Measurements from ENCODE around the gene SLC4A2.
A peak's percentile ranks its signal among the peaks of the same experiment; 100 is the strongest.

Gene SLC4A2

DNA sequence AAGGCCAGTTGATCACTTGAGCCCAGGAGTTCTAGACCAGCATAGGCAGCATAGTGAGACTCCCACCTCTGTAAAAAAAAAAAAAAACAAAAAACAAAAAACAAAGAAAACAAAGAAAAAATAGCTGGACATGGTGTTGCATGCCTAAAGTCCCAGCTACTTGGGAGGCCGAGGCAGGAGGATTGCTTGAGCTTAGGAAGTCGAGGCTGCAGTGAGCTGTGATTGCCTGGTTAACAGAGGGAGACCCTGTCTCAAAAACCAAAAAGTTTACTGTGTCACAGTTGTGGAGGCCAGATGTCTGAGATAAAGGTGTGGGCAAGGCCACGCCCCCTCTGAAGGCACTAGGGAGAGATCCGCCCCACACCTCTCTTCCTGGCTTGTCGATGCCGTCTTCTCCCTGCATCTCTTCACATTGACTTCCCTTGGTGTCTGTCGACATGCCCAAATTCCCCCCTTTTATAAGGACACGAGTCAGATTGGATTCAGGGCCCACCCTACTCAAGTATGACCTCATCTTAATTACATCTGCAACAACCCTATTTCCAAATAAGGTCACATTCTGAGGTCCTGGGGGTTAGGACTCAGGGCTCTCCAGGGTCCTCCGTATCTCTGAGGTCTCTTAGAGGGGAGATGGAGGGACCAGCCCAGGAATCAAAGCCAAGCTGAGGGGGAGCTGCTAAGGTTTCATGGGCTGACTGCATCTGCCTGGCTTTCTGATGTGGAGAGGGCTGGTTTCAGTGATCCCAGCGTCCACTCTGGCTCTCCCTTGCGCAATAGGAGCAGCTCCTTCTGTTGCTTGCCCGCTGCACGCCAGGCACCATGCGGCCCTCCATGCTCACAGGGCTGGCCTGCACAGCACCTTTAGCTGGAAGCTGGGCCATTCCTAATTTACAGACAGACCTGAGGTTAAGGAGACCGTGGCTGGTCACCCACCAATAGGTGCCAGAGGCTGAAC lies 50.0 kb downstream of the SLC4A2 start:
- no peaks in the 10 kb centered on the region for H3K36me3 ChIP-seq (ENCODE audit: control insufficient read depth, low read depth, low read length)
- no peak overlapping the region for H3K27ac ChIP-seq (ENCODE audit: low read length)
- H3K27me3 ChIP-seq (ENCODE audit: control insufficient read depth, insufficient read depth, low read length) = peaks cover 10% of the 10 kb centered on the region
- no peaks in the 10 kb centered on the region for H3K9me3 ChIP-seq (ENCODE audit: control insufficient read depth, low read depth, low read length)
- H3K4me3 ChIP-seq (ENCODE audit: low read length) = no peak overlapping the region
- no peak overlapping the region for H3K9ac ChIP-seq (ENCODE audit: low read length)
- H3K4me1 ChIP-seq (ENCODE audit: control insufficient read depth, low read depth, low read length) = peaks cover 19% of the 10 kb centered on the region

- H3K27me3 ChIP-seq (ENCODE audit: control insufficient read depth, insufficient read depth, low read length) = peaks cover 11% of the 10 kb centered on the region
- H3K9me3 ChIP-seq (ENCODE audit: control insufficient read depth, low read depth, low read length) = no peaks in the 10 kb centered on the region
- no peaks in the 10 kb centered on the region for H3K36me3 ChIP-seq (ENCODE audit: control insufficient read depth, low read depth, low read length)
- H3K27ac ChIP-seq (ENCODE audit: low read length) = no peak overlapping the region
- H3K4me3 ChIP-seq (ENCODE audit: low read length) = no peak overlapping the region
- H3K9ac ChIP-seq (ENCODE audit: low read length) = no peak overlapping the region
- H3K4me1 ChIP-seq (ENCODE audit: control insufficient read depth, low read depth, low read length) = peaks cover 11% of the 10 kb centered on the region
Measured at GRCh38 chr7:151110236-151110940, 51.0 kb downstream of the SLC4A2 start.

DNA sequence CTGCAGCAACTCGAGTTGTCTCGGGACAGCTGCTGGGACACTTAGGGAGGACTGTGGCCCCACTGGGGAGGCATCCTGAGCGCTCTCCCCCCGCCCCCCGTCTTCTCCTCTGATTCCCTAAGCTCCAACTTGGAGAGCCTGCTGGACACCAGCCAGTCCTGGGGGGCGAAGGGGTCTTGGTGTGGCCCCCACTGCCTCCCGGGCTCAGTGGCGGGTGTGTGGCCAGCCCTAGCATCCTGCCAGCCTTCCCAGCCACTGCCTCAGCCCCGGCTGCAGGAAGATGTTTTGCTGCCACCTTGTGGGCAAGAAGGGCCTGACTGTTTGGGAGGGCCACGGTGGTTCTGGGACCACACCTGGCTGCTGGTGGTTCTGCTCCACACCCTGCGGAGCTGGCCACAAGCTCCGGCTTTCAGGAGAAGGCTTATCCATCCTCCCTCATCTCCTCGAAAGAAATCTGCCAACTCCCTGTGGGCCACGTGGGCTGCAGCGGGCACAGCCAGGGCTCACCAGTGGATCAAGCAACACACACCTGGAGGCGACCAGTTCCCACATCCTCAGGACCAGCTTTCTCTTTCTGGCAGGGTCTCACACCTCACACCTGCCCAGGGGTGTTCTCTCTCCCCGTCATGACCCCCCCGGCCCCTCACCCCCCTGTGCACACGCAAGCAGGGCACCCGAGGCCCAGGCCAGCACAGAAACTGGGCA lies 51.7 kb downstream of the SLC4A2 start:
- no peak overlapping the region for H3K27ac ChIP-seq (ENCODE audit: low read length)
- no peak overlapping the region for H3K4me3 ChIP-seq (ENCODE audit: low read length)
- no peaks in the 10 kb centered on the region for H3K9me3 ChIP-seq (ENCODE audit: control insufficient read depth, low read depth, low read length)
- no peaks in the 10 kb centered on the region for H3K36me3 ChIP-seq (ENCODE audit: control insufficient read depth, low read depth, low read length)
- no peak overlapping the region for H3K9ac ChIP-seq (ENCODE audit: low read length)
- H3K27me3 ChIP-seq (ENCODE audit: control insufficient read depth, insufficient read depth, low read length) = peaks cover 18% of the 10 kb centered on the region
- H3K4me1 ChIP-seq (ENCODE audit: control insufficient read depth, low read depth, low read length) = peaks cover 11% of the 10 kb centered on the region

DNA sequence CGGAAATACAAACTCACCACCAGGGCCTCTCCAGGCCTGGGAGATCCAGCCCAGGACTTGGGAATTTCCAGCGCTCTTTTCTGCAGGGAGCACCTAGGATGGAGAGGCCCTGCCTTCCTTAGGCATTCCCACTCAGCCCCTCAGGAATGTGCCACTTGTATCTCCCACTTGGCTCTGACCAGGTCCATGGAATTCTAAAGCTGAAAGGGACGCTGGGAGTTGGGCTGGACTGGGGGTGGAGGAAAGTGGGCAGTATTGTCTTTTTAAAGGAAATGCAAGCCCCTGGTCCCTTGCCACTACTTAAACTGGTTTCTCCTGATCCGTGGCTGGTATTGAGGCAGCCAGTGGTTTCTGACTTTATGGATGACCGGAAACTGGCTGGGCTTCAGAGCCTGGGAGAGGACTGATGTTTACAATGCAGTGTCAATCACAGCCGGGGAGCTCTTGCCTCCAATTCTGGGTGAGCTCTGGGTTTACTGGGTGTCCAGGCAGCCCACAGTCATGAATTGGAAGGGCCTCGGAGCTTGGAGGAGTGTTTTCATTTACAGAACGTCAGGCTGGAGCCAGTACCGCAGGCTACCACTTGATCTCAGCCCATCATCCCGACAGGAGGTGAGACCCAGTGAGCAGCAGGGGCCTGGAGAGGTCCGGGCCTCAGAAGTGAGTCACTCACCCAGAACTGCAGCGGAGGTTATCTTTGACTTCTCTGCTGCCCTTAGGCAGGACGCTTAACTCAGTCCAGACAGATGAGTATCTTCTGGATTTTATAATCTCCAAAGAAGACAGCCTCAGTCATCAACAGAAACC lies 54.2 kb downstream of the SLC4A2 start:
- H3K9ac ChIP-seq (ENCODE audit: low read length) = no peak overlapping the region
- no peak overlapping the region for H3K27ac ChIP-seq (ENCODE audit: low read length)
- H3K4me1 ChIP-seq (ENCODE audit: control insufficient read depth, low read depth, low read length) = peaks cover 11% of the 10 kb centered on the region
- no peaks in the 10 kb centered on the region for H3K36me3 ChIP-seq (ENCODE audit: control insufficient read depth, low read depth, low read length)
- H3K9me3 ChIP-seq (ENCODE audit: control insufficient read depth, low read depth, low read length) = no peaks in the 10 kb centered on the region
- H3K27me3 ChIP-seq (ENCODE audit: control insufficient read depth, insufficient read depth, low read length) = peaks cover 24% of the 10 kb centered on the region
- H3K4me3 ChIP-seq (ENCODE audit: low read length) = peak overlapping the region; percentile 19

DNA sequence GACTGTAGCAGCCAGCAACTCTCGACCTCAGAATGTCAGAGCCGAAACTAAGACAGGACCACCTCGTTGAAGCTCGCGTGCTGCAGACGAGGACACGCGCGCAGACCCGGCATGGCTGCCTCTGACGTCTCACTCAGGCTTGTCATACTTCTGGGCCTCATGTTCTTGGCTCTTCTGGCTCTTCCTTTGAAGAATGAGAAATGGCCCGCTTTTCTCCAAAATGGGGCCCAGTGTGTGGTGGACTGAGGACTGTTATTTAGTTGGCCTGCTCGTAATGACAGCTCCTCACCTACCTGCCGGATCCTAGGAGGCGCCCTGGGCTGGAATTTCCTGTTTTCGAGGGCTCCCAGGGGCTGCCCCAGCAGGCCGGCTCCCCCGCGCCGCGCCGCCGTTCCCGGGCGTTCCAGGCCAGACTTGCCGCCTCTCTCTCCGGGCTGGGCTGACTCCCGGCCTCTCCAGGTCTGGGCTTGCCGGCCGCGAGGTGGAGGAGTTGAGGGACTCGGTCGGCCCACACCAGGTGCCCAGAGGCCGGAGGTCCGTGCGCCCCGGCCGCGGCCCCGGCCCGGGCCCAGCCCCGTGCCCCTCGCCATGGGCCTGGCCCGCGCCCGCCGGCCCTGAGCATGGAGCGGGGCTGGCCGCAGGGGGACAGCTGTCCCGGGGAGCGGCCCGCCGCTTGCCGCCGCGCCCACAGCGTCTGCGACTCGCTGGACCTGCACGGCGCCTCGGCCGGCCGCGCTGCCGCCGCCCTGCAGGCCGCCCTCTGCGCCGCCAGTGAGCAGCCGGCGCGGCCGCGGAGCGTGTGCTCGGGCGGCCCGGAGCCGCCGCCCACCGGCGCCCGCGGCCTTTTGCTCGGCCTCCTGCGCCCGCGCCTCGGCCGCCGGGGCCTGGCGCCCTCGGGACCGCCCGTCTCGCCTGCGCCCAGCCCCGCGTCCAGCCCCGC lies 55.0 kb downstream of the SLC4A2 start:
- Histone ChIP-seq H3K9me3 (ENCODE audit: control insufficient read depth, low read depth, low read length) (no peaks in the 10 kb centered on the region), H3K4me1 (ENCODE audit: control insufficient read depth, low read depth, low read length) (peaks cover 11% of the 10 kb centered on the region), H3K27me3 (ENCODE audit: control insufficient read depth, insufficient read depth, low read length) (peaks cover 24% of the 10 kb centered on the region), H3K27ac (ENCODE audit: low read length) (no peak overlapping the region), H3K4me3 (ENCODE audit: low read length) (peak overlapping the region; percentile 19), H3K9ac (ENCODE audit: low read length) (no peak overlapping the region), H3K36me3 (ENCODE audit: control insufficient read depth, low read depth, low read length) (no peaks in the 10 kb centered on the region)

GRCh38 chr7:151115121-151115835 lies 55.9 kb downstream of the SLC4A2 start:
- Histone ChIP-seq H3K27ac (ENCODE audit: low read length) (no peak overlapping the region), H3K4me3 (ENCODE audit: low read length) (peak overlapping the region; percentile 42), H3K4me1 (ENCODE audit: control insufficient read depth, low read depth, low read length) (peaks cover 11% of the 10 kb centered on the region), H3K9ac (ENCODE audit: low read length) (no peak overlapping the region), H3K27me3 (ENCODE audit: control insufficient read depth, insufficient read depth, low read length) (peaks cover 24% of the 10 kb centered on the region), H3K9me3 (ENCODE audit: control insufficient read depth, low read depth, low read length) (no peaks in the 10 kb centered on the region), H3K36me3 (ENCODE audit: control insufficient read depth, low read depth, low read length) (peaks cover 3% of the 10 kb centered on the region)

DNA sequence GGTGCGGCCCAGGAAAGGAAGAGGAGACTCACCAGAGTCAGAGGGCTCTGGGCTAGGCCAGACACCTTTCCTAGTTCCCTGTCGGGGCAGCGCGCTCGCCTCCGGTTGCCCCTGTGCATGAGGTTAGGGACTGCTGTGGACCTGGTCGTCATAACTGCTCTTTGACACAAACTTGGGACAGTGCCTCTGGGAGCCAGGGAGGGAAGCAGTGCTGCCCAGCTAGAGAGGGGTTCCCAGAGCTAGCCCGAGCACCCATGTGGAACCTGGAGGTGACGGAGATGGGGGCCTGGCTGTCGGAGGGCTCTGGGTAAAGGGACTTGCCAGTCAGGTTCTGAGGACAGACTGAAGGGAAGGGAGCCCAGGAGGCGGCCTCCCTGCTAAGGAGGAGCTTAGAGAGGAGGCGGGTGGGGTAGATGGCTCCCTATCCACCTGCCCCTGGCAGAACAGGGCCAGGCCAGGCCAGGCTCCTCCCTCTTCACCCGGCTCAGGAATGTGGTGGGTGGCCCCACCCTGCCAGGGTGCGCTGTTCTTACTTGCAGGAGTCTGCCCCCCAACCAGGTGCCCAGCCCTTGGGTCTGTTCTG lies 56.5 kb downstream of the SLC4A2 start:
- Histone ChIP-seq H3K36me3 (ENCODE audit: control insufficient read depth, low read depth, low read length) (peaks cover 7% of the 10 kb centered on the region), H3K9ac (ENCODE audit: low read length) (no peak overlapping the region), H3K9me3 (ENCODE audit: control insufficient read depth, low read depth, low read length) (no peaks in the 10 kb centered on the region)

GRCh38 chr7:151116603-151117440 lies 57.4 kb downstream of the SLC4A2 start:
- Histone ChIP-seq H3K36me3 (ENCODE audit: control insufficient read depth, low read depth, low read length) (peaks cover 7% of the 10 kb centered on the region), H3K9me3 (ENCODE audit: control insufficient read depth, low read depth, low read length) (no peaks in the 10 kb centered on the region), H3K9ac (ENCODE audit: low read length) (no peak overlapping the region), H3K4me1 (ENCODE audit: control insufficient read depth, low read depth, low read length) (peaks cover 11% of the 10 kb centered on the region), H3K27me3 (ENCODE audit: control insufficient read depth, insufficient read depth, low read length) (peaks cover 24% of the 10 kb centered on the region), H3K27ac (ENCODE audit: low read length) (no peak overlapping the region), H3K4me3 (ENCODE audit: low read length) (no peak overlapping the region)

More for the DNA sequence above, 56.5 kb downstream of the SLC4A2 start:
- Histone ChIP-seq H3K27me3 (ENCODE audit: control insufficient read depth, insufficient read depth, low read length) (peaks cover 24% of the 10 kb centered on the region), H3K27ac (ENCODE audit: low read length) (no peak overlapping the region), H3K4me1 (ENCODE audit: control insufficient read depth, low read depth, low read length) (peaks cover 11% of the 10 kb centered on the region), H3K4me3 (ENCODE audit: low read length) (peak overlapping the region; percentile 42)

DNA sequence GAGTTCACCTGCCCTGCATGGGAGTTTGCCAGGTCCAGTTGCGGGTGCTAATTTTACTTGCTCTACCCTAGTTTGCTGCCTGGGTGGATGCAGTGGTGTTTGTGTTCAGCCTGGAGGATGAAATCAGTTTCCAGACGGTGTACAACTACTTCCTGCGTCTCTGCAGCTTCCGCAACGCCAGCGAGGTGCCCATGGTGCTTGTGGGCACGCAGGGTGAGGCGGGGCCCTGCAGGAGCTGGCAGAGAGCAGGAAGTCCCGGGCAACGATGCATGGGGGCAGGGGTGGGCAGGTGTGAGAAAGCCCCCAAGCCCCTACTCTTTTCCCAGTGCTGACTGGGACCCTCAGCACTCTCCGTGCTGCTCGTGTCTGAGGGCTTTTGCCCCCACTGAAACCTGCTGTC lies 58.2 kb downstream of the SLC4A2 start:
- H3K27me3 ChIP-seq (ENCODE audit: control insufficient read depth, insufficient read depth, low read length) = peaks cover 24% of the 10 kb centered on the region
- H3K4me3 ChIP-seq (ENCODE audit: low read length) = no peak overlapping the region
- no peak overlapping the region for H3K9ac ChIP-seq (ENCODE audit: low read length)
- H3K36me3 ChIP-seq (ENCODE audit: control insufficient read depth, low read depth, low read length) = peaks cover 7% of the 10 kb centered on the region
- H3K27ac ChIP-seq (ENCODE audit: low read length) = no peak overlapping the region
- peaks cover 11% of the 10 kb centered on the region for H3K4me1 ChIP-seq (ENCODE audit: control insufficient read depth, low read depth, low read length)
- no peaks in the 10 kb centered on the region for H3K9me3 ChIP-seq (ENCODE audit: control insufficient read depth, low read depth, low read length)

All from iPS-18a (cell line).